ENCODE results near the gene PPIG.
"Not testable (repeated sequence)": the region's sequence is repeated elsewhere in the genome, so short reads cannot be mapped to it uniquely, and the experiment has no call there.

The PPIG gene

DNA sequence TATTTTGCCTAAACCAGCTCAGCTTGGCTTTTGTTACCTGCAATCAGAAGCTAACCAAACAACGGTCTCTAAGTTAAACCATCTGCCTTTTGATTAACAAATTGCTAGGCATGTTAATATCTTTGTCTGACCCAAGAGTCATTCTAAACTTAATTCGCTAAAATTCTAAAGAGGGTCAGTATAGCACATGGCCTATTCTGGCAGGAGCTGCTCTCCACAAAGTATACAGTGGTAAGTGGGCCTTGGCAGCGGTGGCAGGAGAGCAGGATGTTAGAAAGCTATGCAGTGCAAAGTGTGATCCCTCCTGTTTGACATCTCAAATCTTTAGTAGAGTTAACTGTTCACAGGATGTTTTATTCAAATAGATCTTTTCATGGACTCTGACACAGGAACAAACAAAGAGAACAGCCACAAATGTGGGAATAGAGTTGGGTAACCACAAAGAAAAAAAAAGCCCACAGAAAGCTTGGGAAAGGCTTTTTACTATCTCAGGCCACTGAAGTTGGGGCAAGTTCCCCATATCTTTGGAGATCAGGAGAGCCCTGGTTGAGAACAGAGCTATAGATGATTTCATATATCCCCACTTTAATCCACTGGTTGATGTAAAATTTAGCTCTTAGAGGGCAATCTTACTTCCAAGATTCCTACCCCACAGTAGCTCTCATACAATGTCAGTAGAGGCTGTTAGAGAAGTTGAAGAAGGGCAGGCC is 99.4 kb downstream of the PPIG start:
- TF ChIP-seq, protein P1, sequence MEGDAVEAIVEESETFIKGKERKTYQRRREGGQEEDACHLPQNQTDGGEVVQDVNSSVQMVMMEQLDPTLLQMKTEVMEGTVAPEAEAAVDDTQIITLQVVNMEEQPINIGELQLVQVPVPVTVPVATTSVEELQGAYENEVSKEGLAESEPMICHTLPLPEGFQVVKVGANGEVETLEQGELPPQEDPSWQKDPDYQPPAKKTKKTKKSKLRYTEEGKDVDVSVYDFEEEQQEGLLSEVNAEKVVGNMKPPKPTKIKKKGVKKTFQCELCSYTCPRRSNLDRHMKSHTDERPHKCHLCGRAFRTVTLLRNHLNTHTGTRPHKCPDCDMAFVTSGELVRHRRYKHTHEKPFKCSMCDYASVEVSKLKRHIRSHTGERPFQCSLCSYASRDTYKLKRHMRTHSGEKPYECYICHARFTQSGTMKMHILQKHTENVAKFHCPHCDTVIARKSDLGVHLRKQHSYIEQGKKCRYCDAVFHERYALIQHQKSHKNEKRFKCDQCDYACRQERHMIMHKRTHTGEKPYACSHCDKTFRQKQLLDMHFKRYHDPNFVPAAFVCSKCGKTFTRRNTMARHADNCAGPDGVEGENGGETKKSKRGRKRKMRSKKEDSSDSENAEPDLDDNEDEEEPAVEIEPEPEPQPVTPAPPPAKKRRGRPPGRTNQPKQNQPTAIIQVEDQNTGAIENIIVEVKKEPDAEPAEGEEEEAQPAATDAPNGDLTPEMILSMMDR (IDR thresholded peaks at IDR 0.05; ENCODE audit: low read depth, low read length, missing control alignments): no peak
- H3K4me3 ChIP-seq (replicated peaks; ENCODE audit: low read depth, low read length): no peak overlapping the region
- no peak for DNase-seq (ENCODE audit: extremely low read depth, low read depth)

DNA sequence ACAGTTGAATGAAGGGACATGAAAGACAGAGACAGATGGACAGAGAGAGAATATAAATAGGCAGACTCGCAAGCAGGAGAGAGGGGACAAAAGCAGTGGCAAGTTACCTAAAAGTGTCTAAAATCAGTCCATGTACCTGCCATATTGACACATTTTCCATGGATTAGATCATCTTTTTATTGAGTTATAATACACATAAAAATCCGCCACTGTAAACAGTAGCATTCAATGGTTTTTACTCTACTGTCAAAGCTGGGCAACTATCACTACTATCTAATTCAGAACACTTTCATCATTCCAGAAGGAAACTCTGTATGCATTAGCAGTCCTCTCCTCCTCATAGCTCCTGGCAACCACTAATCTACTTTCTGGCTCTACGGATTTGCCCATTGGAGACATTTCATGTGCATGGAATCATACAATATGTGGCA is 100.0 kb downstream of the PPIG start:
- TF ChIP-seq, protein P1 (IDR thresholded peaks at IDR 0.05; ENCODE audit: low read depth, low read length, missing control alignments): no peak
- no peak for DNase-seq (ENCODE audit: extremely low read depth, low read depth)
- no peak overlapping the region for H3K4me3 ChIP-seq (replicated peaks; ENCODE audit: low read depth, low read length)

DNA sequence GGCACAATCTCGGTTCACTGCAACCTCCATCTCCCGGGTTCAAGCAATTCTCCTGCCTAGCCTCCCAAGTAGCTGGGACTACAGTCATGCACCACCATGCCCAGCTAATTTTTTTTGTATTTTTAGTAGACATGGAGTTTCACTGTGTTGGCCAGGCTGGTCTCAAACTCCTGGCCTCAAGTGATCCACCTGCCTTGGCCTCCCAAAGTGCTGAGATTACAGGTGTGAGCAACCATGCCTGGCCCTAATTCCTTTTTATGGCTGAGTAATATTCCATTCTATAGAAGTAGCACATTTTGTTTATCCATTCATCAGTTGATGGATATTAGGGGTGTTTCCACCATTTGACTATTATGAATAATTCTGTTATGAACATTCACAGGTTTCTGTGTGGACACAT is 100.6 kb downstream of the PPIG start:
- H3K4me3 ChIP-seq (replicated peaks; ENCODE audit: low read depth, low read length); DNase-seq (ENCODE audit: extremely low read depth, low read depth): not testable (repeated sequence)

DNA sequence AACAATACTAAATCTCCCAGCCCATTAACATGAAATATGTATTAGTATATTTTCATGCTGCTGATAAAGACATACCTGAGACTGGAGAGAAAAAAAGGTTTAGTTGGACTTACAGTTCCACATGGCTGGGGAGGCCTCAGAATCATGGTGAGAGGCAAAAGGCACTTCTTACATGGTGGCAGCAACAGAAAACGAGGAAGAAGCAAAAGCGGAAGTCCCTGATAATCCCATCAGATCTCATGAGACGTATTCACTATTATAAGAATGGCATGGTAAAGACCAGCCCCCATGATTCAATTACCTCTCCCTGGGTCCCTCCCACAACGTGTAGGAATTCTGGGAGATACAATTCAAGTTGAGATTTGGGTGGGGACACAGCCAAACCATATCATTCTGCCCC is 102.7 kb downstream of the PPIG start:
- DNase-seq (ENCODE audit: extremely low read depth, low read depth): not testable (repeated sequence)

DNA sequence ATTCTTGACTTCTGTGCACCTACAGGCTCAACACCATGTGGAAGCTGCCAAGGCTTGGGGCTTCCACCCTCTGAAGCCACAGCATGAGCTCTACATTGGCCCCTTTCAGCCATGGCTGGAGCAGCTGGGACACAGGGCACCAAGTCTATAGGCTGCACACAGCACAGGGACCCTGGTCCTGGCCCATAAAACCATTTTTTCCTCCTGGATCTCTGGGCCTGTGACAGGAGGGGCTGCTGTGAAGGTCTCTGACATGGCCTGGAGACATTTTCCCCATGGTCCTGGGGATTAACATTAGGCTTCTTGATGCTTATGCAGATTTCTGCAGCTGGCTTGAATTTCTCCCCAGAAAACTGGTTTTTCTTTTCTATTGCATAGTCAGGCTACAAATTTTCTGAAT is 103.8 kb downstream of the PPIG start:
- not testable (repeated sequence) for DNase-seq (ENCODE audit: extremely low read depth, low read depth); H3K4me3 ChIP-seq (replicated peaks; ENCODE audit: low read depth, low read length)

More for the DNA sequence above, 102.7 kb downstream of the PPIG start:
- H3K4me3 ChIP-seq (replicated peaks; ENCODE audit: low read depth, low read length): not testable (repeated sequence)

DNA sequence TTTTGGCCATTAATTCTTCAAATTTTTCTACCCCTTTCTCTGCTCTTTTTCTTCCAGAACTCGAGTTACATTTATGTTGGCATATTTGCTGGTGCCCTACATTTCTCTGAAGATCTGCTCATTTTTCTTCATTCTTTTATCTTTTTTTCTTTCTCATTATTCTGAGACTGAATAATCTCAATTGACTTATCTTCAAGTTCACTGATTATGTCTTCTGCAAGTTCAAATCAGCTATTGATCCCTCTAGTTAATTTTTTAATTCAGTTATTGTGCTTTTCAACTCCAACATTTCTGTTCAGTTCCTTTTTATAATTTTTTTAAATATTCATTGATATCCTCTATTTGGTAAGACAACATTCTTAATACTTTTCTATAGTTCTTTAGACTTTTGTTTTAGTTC is 106.8 kb downstream of the PPIG start:
- H3K4me3 ChIP-seq (replicated peaks; ENCODE audit: low read depth, low read length): no peak overlapping the region
- DNase-seq (ENCODE audit: extremely low read depth, low read depth): no peak
- TF ChIP-seq, protein P1 (IDR thresholded peaks at IDR 0.05; ENCODE audit: low read depth, low read length, missing control alignments): no peak

Data from HFF-Myc (cell line).